ENCODE data around the gene GNAZ.

Gene GNAZ

DNA sequence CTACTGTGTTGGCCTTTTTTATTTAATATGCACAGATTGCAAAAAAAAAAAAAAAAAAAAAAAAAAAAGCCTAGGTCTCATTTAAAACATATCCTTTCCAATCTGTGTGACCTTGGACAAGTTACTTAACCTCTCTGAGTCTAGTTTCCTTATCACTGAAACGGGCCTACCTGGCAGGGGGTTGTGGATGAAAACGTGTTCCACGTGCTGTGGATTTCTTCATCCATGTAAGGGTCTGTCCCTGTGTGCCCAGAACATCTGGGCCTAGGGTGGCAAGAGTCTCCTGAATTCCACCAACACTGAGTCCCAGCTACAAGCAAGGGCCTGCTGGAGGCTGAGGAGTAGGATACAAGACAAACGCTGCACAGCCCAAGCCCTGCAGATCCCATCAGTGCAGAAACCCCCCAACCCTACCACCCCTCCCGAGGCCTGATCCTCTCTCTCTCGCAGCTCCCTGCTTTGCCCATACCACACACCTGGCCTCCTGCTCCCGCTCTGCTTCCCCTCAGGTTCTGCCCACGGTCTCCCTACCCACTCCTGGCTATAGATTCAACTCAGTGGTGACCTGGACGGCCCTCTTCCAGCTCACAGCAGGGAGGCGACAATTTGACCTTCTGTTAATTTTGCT, 4.7 kb upstream of the GNAZ start:
- DNase-seq (ENCODE audit: extremely low read depth, low read depth): no peak
- H3K4me3 ChIP-seq (replicated peaks; ENCODE audit: low read depth, low read length): no peak overlapping the region
- TF ChIP-seq, protein P1, sequence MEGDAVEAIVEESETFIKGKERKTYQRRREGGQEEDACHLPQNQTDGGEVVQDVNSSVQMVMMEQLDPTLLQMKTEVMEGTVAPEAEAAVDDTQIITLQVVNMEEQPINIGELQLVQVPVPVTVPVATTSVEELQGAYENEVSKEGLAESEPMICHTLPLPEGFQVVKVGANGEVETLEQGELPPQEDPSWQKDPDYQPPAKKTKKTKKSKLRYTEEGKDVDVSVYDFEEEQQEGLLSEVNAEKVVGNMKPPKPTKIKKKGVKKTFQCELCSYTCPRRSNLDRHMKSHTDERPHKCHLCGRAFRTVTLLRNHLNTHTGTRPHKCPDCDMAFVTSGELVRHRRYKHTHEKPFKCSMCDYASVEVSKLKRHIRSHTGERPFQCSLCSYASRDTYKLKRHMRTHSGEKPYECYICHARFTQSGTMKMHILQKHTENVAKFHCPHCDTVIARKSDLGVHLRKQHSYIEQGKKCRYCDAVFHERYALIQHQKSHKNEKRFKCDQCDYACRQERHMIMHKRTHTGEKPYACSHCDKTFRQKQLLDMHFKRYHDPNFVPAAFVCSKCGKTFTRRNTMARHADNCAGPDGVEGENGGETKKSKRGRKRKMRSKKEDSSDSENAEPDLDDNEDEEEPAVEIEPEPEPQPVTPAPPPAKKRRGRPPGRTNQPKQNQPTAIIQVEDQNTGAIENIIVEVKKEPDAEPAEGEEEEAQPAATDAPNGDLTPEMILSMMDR (IDR thresholded peaks at IDR 0.05; ENCODE audit: low read depth, low read length, missing control alignments): no peak

DNA sequence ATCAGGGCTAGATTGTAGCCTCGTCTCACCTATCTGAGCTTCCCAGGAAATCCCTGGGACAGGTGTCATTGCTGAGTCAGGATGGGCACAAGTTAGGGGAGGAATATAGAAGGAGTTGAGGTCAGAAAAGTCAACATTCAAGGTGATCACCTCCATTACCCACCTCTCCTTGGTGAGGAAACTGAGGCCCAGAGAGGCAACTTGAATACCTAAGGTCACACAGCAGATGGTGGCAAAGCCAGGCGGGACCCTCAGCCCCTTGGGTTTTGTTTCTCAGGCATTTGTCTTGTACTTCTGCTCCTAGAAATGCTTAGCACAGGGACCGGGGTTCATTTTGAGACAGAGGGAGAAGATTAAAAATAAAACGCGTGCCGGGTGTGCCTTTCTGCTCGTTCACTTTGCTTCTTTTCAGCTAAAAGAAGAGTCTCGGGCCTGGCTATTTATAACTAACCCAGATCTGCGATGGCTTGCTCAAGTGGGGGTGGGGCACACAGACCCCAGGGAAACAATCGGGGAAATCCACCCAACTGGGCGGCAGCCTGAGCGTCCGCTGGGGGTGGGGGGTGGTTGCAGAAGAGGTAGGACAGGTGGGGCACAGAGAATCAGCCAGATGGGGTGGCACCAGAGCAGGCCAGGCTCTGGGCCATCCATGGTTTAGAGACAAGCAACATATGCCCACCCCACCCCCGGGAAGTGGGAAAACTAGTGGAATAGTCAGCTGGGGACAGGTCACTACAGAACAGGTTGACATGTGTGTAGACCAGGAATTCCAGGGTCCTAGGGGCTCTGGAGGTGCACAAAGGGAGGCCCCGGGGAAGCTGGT, 3.9 kb upstream of the GNAZ start:
- no peak overlapping the region for H3K4me3 ChIP-seq (replicated peaks; ENCODE audit: low read depth, low read length)
- DNase-seq (ENCODE audit: extremely low read depth, low read depth): no peak
- TF ChIP-seq, protein P1 (IDR thresholded peaks at IDR 0.05; ENCODE audit: low read depth, low read length, missing control alignments): no peak

DNA sequence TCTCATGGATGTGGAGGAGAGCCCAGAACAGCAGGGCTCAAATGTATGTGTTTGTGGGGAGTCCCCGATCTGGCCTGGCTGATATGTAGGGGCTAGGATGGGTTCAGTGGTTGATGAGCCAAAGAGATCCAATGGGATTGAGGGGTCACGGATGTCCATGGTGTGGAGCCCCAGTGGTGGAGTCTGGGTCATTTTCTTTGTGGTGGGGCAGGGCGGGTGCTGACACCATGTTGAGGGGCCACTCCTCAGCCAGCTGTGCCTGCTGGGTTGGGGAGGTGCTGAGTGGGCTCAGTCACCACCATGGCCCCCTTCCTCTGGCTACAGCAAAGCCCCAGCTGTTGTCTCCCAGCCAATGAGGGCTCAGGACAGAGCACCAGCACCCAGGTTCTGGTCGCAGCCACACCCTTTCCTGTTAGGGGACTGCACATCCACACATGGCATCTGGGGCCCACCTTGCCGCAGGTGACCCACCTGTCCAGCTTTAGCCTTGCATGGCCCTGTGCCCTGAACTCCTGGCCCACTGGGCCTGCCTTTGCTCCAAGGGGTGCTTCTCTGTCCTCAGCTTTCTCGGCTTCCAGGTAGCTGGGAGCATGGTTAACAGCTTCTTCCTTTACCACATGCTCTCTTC, 3.2 kb upstream of the GNAZ start:
- no peak overlapping the region for H3K4me3 ChIP-seq (replicated peaks; ENCODE audit: low read depth, low read length)
- DNase-seq (ENCODE audit: extremely low read depth, low read depth): no peak
- TF ChIP-seq, protein P1 (IDR thresholded peaks at IDR 0.05; ENCODE audit: low read depth, low read length, missing control alignments): no peak

DNA sequence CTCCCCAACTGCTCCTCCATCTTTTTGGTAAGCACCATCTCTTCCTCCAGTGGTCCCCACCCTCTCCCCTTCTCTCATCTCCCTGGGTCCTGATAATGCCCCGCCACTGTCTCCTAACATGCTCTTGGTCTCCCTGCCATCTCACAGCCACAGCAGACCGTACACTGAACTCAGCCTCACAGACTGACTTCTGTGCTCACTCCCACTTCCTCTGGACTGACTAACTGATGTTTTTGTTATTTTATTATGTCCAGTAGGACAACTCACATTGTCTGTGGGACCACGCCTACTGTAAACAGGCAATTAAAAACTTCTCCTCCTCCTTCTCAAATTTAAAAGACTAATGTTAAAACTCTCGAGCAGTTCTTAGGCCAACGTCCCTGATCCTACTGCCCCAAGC, 2.6 kb upstream of the GNAZ start:
- H3K4me3 ChIP-seq (replicated peaks; ENCODE audit: low read depth, low read length): no peak overlapping the region
- no peak for DNase-seq (ENCODE audit: extremely low read depth, low read depth)
- TF ChIP-seq, protein P1 (IDR thresholded peaks at IDR 0.05; ENCODE audit: low read depth, low read length, missing control alignments): no peak

DNA sequence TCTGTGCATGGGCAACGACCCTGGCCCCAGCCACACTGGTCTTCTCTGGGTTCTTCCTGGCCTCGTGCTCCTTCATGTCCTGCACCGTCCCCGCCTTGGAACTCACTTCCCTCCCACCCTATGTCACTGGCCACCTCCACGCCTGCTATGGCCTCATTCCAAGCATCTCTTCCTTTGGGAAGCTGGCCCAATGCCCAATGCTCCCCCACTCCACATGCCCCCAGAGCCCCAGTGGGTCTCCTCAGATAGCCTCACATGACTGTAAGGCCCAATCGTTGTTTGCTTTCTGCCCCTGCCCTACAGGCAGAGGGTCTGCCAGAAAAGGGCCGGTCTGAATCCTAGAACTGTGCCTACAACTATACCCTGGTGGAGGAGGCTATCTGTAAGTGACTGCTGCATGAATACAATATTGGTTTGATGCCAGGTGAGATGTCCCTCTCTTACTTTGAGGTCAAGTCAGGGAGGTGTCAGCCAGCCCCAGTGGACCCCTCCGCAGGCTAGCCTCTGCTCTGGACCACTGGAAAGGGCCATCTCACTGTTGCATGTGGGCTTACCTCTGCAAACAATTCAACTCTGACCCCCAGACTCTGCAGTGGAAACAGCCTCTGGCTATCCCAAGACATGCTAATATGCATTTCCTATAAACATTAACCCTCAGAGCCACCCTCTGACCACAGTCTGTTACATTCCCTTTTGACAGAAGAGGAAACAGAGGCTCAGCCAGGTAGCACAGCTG, 2.1 kb upstream of the GNAZ start:
- no peak for DNase-seq (ENCODE audit: extremely low read depth, low read depth)
- TF ChIP-seq, protein P1 (IDR thresholded peaks at IDR 0.05; ENCODE audit: low read depth, low read length, missing control alignments): no peak
- H3K4me3 ChIP-seq (replicated peaks; ENCODE audit: low read depth, low read length): no peak overlapping the region

DNA sequence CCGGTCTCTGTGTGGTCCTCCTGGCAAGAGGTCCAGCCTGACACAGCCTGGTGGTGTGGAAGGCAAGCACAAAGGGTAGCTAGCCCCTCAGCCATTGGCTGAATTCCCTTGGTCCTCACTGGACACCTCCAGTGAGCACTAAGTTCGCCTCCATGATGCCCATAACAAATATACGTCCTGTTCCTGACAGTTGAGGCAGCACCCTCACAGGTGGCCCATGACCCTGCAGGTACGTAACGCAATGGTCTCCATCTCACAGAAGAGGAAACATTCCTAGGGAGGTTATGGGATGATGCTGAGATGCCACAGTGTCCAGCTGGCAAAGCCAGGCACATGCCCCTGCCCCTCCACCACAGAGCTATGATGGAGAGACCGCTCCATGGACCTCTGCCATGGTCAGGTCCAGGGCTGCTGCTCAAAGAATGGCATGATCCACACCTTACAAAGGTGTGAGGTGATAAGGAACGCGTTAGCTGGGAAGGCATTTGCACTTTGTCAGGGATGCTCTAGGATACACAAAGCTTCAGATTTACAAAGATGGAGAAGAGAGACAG, 1.4 kb upstream of the GNAZ start:
- TF ChIP-seq, protein P1 (IDR thresholded peaks at IDR 0.05; ENCODE audit: low read depth, low read length, missing control alignments): no peak
- H3K4me3 ChIP-seq (replicated peaks; ENCODE audit: low read depth, low read length): no peak overlapping the region
- DNase-seq (ENCODE audit: extremely low read depth, low read depth): no peak
